ENCODE data around the gene ARIH1. TPM values are rescaled to one million over a fixed set of nuclear protein-coding genes. Genes with fewer than 3 reads are reported as not detected.

Gene ARIH1
- total RNA-seq, 1 donor from 2014 or later: 159 TPM

DNA sequence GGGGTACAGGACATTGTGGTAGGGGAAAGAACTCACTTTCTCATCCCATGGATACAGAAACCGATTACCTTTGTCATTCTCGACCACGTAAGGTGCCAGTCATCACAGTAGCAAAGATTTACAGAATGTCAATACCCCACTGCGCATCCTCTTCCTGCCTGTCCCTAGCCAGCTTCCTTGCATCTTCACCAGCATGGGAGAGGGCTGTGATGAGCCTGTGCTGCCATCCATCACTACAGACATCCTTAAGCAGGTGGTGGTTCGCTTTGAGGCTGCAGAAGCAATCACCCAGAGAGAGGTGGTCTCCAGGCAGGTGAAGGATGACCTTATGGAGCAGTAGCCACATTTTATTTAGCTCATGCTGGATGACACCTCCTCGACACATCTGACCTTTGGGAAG lies 23.3 kb upstream of the ARIH1 start:
- TF ChIP-seq, protein P1, sequence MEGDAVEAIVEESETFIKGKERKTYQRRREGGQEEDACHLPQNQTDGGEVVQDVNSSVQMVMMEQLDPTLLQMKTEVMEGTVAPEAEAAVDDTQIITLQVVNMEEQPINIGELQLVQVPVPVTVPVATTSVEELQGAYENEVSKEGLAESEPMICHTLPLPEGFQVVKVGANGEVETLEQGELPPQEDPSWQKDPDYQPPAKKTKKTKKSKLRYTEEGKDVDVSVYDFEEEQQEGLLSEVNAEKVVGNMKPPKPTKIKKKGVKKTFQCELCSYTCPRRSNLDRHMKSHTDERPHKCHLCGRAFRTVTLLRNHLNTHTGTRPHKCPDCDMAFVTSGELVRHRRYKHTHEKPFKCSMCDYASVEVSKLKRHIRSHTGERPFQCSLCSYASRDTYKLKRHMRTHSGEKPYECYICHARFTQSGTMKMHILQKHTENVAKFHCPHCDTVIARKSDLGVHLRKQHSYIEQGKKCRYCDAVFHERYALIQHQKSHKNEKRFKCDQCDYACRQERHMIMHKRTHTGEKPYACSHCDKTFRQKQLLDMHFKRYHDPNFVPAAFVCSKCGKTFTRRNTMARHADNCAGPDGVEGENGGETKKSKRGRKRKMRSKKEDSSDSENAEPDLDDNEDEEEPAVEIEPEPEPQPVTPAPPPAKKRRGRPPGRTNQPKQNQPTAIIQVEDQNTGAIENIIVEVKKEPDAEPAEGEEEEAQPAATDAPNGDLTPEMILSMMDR (IDR thresholded peaks at IDR 0.05): no peak
- no peak for ATAC-seq
- no peak for DNase-seq
- Histone ChIP-seq H3K4me3 (no peak overlapping the region), H3K36me3 (no peaks in the 10 kb centered on the region), H3K4me1 (no peaks in the 10 kb centered on the region), H3K9me3 (no peaks in the 10 kb centered on the region), H3K27me3 (no peaks in the 10 kb centered on the region), H3K27ac (no peak overlapping the region)
- intact Hi-C loops (cut with DNase I): no loop called here

DNA sequence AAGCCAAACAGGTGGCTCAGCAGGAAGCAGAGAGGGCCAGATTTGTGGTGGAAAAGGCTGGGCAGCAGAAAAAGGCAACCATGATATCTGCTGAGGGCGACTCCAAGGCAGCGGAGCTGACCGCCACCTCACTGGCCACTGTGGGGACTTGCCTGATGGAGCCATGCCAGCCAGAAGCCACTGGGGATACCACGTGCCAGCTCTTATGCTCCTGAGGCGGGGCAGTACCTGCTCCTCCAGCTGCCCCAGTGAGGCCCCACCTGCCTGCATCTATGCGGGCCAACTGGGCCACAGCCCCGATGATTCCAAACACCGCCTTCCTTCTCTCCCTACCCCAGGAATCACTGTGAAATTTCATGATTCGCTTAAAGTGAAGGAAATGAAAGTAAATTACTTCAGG lies 22.9 kb upstream of the ARIH1 start:
- H3K27me3 ChIP-seq: no peaks in the 10 kb centered on the region
- no peak for ATAC-seq
- DNase-seq: no peak
- no peaks in the 10 kb centered on the region for H3K4me1 ChIP-seq
- no peak overlapping the region for H3K27ac ChIP-seq
- no peak overlapping the region for H3K4me3 ChIP-seq
- TF ChIP-seq, protein P1 (IDR thresholded peaks at IDR 0.05): no peak
- intact Hi-C loops (cut with DNase I): no loop called here
- H3K36me3 ChIP-seq: no peaks in the 10 kb centered on the region
- no peaks in the 10 kb centered on the region for H3K9me3 ChIP-seq

DNA sequence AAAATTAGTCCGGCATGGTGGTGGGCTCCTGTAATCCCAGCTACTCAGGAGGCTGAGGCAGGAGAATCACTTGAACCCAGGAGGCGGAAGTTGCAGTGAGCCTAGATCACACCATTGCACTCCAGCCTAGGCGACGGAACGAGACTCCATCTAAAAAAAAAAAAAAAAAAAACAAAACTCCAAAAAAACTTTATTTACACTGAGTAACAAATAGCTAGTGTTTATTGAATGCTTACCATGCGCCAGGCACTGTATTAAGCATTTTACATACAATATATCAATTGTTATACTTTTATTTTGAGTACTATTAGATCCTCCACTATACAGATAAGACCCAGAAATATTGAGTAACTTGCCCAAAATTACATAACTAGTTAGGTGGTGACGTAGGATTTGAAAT lies 17.4 kb upstream of the ARIH1 start:
- H3K4me3 ChIP-seq: no peak overlapping the region
- H3K4me1 ChIP-seq: peaks cover 5% of the 10 kb centered on the region
- DNase-seq (no peak), ATAC-seq (no peak)
- H3K9me3 ChIP-seq: no peaks in the 10 kb centered on the region
- H3K27me3 ChIP-seq: no peaks in the 10 kb centered on the region
- H3K36me3 ChIP-seq: no peaks in the 10 kb centered on the region
- TF ChIP-seq, protein P1 (IDR thresholded peaks at IDR 0.05): no peak
- intact Hi-C loops (cut with DNase I): no loop called here
- H3K27ac ChIP-seq: no peak overlapping the region

- DNase-seq: no peak
- intact Hi-C loops (cut with DNase I): no loop called here
These were observed 13.7 kb upstream of the ARIH1 start for GRCh38 chr15:72460402-72460801.

GRCh38 chr15:72463702-72464101 lies 10.4 kb upstream of the ARIH1 start:
- no peak overlapping the region for H3K4me3 ChIP-seq
- intact Hi-C loops (cut with DNase I): no loop called here
- no peak overlapping the region for H3K27ac ChIP-seq
- H3K27me3 ChIP-seq: no peaks in the 10 kb centered on the region
- no peak for DNase-seq
- TF ChIP-seq, protein P1 (IDR thresholded peaks at IDR 0.05): no peak
- H3K4me1 ChIP-seq: peaks cover 5% of the 10 kb centered on the region
- H3K9me3 ChIP-seq: no peaks in the 10 kb centered on the region
- no peak for ATAC-seq
- H3K36me3 ChIP-seq: no peaks in the 10 kb centered on the region

More at GRCh38 chr15:72460402-72460801, 13.7 kb upstream of the ARIH1 start:
- peaks cover 5% of the 10 kb centered on the region for H3K4me1 ChIP-seq
- H3K9me3 ChIP-seq: no peaks in the 10 kb centered on the region
- no peaks in the 10 kb centered on the region for H3K27me3 ChIP-seq
- H3K4me3 ChIP-seq: no peak overlapping the region
- TF ChIP-seq, protein P1 (IDR thresholded peaks at IDR 0.05): no peak
- no peaks in the 10 kb centered on the region for H3K36me3 ChIP-seq
- no peak for ATAC-seq
- no peak overlapping the region for H3K27ac ChIP-seq

GRCh38 chr15:72464251-72464650 lies 9.9 kb upstream of the ARIH1 start:
- no peak overlapping the region for H3K27ac ChIP-seq
- H3K4me1 ChIP-seq: peaks cover 5% of the 10 kb centered on the region
- no peak overlapping the region for H3K4me3 ChIP-seq
- H3K27me3 ChIP-seq: no peaks in the 10 kb centered on the region
- ATAC-seq: no peak
- intact Hi-C loops (cut with DNase I): no loop called here
- no peak for DNase-seq
- H3K9me3 ChIP-seq: no peaks in the 10 kb centered on the region
- no peaks in the 10 kb centered on the region for H3K36me3 ChIP-seq
- TF ChIP-seq, protein P1 (IDR thresholded peaks at IDR 0.05): no peak
